ENCODE results near the gene HDAC9. TPM values are rescaled to one million over a fixed set of nuclear protein-coding genes. Genes with fewer than 3 reads are reported as not detected.

Gene HDAC9
- total and polyA plus RNA-seq, 2 experiments from 2014 or later, result 3.7 to 9.4 TPM

DNA sequence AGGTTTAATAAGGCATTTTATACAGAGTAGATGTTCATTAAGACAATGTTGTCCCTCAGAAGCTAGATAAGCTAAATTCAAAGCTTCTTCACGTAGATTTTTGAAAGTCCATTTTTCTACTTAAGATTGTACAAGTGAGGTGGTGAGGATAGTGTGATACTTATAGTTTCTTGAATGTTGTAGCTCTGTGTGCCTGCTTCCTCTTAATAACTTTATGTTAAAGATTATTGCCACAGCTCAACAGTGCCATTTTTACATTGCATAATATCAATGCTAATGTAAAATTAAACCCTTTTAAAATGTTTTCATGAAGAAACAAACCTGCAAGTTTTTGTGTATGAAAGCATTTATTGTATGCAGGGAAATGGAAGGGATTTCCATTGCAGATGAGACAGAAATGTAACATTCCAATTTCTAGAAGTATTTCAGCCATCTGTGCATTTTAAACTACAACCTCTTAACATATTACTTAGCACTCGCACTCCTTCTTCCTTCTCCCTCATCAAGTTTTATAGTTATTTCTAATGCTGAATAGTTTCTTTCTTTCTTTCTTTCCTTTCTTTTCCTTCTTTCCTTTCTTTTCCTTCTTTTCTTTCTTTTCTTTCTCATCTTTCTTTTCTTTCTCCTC, 409.9 kb downstream of the HDAC9 start:
- WGBS (ENCODE audit: low lambda C conversion rate, missing lambda C conversion rate), result 88% methylated on average over 2 of the region's 2 CpGs
- no peak overlapping the region for H2AFZ ChIP-seq
- H3K9me2 ChIP-seq (replicated peaks; ENCODE audit: insufficient read depth), result no peaks in the 10 kb centered on the region
- TF ChIP-seq, protein P1, sequence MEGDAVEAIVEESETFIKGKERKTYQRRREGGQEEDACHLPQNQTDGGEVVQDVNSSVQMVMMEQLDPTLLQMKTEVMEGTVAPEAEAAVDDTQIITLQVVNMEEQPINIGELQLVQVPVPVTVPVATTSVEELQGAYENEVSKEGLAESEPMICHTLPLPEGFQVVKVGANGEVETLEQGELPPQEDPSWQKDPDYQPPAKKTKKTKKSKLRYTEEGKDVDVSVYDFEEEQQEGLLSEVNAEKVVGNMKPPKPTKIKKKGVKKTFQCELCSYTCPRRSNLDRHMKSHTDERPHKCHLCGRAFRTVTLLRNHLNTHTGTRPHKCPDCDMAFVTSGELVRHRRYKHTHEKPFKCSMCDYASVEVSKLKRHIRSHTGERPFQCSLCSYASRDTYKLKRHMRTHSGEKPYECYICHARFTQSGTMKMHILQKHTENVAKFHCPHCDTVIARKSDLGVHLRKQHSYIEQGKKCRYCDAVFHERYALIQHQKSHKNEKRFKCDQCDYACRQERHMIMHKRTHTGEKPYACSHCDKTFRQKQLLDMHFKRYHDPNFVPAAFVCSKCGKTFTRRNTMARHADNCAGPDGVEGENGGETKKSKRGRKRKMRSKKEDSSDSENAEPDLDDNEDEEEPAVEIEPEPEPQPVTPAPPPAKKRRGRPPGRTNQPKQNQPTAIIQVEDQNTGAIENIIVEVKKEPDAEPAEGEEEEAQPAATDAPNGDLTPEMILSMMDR (IDR thresholded peaks at IDR 0.05; ENCODE audit: poor library complexity), result no peak
- no peak for TF ChIP-seq EZH2phosphoT487 (IDR thresholded peaks at IDR 0.05; ENCODE audit: low read depth, severe bottlenecking, unreplicated experiment)
- no peak for TF ChIP-seq EZH2 (IDR thresholded peaks at IDR 0.05; ENCODE audit: borderline replicate concordance)
- H3K4me1 ChIP-seq (ENCODE audit: insufficient read depth), result no peaks in the 10 kb centered on the region
- H3K36me3 ChIP-seq (replicated peaks; ENCODE audit: insufficient read depth, low read depth), result no peaks in the 10 kb centered on the region
- no peak overlapping the region for H3K4me2 ChIP-seq
- no peaks in the 10 kb centered on the region for H4K20me1 ChIP-seq (ENCODE audit: insufficient read depth, poor library complexity, severe bottlenecking)
- H3K4me3 ChIP-seq, result no peak overlapping the region
- H3K79me2 ChIP-seq, result no peaks in the 10 kb centered on the region
- no peaks in the 10 kb centered on the region for H3K27me3 ChIP-seq
- H3K9me3 ChIP-seq (ENCODE audit: low read depth), result no peaks in the 10 kb centered on the region
- H3K27ac ChIP-seq, result no peak overlapping the region
- no peak for DNase-seq (ENCODE audit: low spot score)

DNA sequence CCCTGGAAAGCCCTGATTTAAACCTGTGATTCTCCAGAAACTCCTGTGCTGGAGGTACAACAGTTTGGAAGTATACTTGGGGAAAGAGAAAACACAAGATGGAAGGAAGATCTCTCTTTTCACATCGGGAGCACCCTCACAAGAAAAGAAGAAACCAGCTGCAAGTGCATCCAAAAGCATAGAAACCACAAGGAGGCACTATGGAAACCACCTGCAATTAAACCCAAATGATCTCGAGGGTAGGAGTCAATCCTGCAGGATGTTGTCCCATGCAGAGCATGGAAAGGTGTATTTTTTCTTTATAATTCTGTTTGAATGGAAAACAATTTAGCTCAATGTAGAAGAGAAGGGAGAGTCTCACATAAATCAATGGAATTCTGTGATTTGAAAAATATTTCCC, 411.4 kb downstream of the HDAC9 start:
- H3K9me3 ChIP-seq (ENCODE audit: low read depth), result no peaks in the 10 kb centered on the region
- 54% methylated on average over 2 of the region's 2 CpGs for WGBS (ENCODE audit: low lambda C conversion rate, missing lambda C conversion rate)
- no peaks in the 10 kb centered on the region for H3K79me2 ChIP-seq
- no peaks in the 10 kb centered on the region for H4K20me1 ChIP-seq (ENCODE audit: insufficient read depth, poor library complexity, severe bottlenecking)
- TF ChIP-seq, protein P1 (IDR thresholded peaks at IDR 0.05; ENCODE audit: poor library complexity), result no peak
- TF ChIP-seq EZH2phosphoT487 (IDR thresholded peaks at IDR 0.05; ENCODE audit: low read depth, severe bottlenecking, unreplicated experiment), result no peak
- TF ChIP-seq EZH2 (IDR thresholded peaks at IDR 0.05; ENCODE audit: borderline replicate concordance), result no peak
- no peak overlapping the region for H3K4me2 ChIP-seq
- no peak overlapping the region for H3K27ac ChIP-seq
- H3K4me1 ChIP-seq (ENCODE audit: insufficient read depth), result no peaks in the 10 kb centered on the region
- no peaks in the 10 kb centered on the region for H3K9me2 ChIP-seq (replicated peaks; ENCODE audit: insufficient read depth)
- H3K27me3 ChIP-seq, result no peaks in the 10 kb centered on the region
- H2AFZ ChIP-seq, result no peak overlapping the region
- no peaks in the 10 kb centered on the region for H3K36me3 ChIP-seq (replicated peaks; ENCODE audit: insufficient read depth, low read depth)
- DNase-seq (ENCODE audit: low spot score), result no peak
- H3K4me3 ChIP-seq, result no peak overlapping the region

DNA sequence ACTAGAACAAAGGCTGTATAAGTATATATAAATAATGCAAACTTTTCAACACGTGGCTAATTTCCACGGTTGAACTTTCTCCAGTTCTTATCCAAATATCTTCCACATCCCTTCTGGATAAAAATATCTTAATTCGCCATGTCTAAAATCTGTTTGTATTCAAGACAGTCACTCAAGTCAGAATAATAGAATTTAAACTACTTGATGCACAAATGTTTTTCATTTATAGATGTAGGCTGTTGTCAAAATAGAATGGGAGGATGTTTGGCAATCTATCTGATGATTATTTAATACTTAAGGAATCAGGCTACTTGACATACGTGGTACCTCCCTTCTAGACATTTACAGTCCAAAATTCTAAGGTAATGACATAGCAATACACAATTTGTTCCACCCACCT, 417.6 kb downstream of the HDAC9 start:
- 87% methylated on average over 4 of the region's 4 CpGs for WGBS (ENCODE audit: low lambda C conversion rate, missing lambda C conversion rate)
- H3K4me1 ChIP-seq (ENCODE audit: insufficient read depth), result no peaks in the 10 kb centered on the region

More for the DNA sequence above, 417.6 kb downstream of the HDAC9 start:
- no peaks in the 10 kb centered on the region for H3K79me2 ChIP-seq
- no peak overlapping the region for H2AFZ ChIP-seq
- H3K9me2 ChIP-seq (replicated peaks; ENCODE audit: insufficient read depth), result no peaks in the 10 kb centered on the region
- H4K20me1 ChIP-seq (ENCODE audit: insufficient read depth, poor library complexity, severe bottlenecking), result no peaks in the 10 kb centered on the region
- no peaks in the 10 kb centered on the region for H3K9me3 ChIP-seq (ENCODE audit: low read depth)
- no peak overlapping the region for H3K4me3 ChIP-seq
- no peaks in the 10 kb centered on the region for H3K27me3 ChIP-seq
- TF ChIP-seq EZH2phosphoT487 (IDR thresholded peaks at IDR 0.05; ENCODE audit: low read depth, severe bottlenecking, unreplicated experiment) (no peak), EZH2 (IDR thresholded peaks at IDR 0.05; ENCODE audit: borderline replicate concordance) (no peak)
- TF ChIP-seq, protein P1 (IDR thresholded peaks at IDR 0.05; ENCODE audit: poor library complexity), result no peak
- no peak for DNase-seq (ENCODE audit: low spot score)
- H3K4me2 ChIP-seq, result no peak overlapping the region
- no peak overlapping the region for H3K27ac ChIP-seq
- no peaks in the 10 kb centered on the region for H3K36me3 ChIP-seq (replicated peaks; ENCODE audit: insufficient read depth, low read depth)

All from hepatocyte (in vitro differentiated cells).